ENCODE results near the gene CHSY1. TPM values are rescaled to one million over a fixed set of nuclear protein-coding genes. Genes with fewer than 3 reads are reported as not detected.

Gene CHSY1
- total RNA-seq, 1 donor from 2014 or later, result 43.0 TPM

DNA sequence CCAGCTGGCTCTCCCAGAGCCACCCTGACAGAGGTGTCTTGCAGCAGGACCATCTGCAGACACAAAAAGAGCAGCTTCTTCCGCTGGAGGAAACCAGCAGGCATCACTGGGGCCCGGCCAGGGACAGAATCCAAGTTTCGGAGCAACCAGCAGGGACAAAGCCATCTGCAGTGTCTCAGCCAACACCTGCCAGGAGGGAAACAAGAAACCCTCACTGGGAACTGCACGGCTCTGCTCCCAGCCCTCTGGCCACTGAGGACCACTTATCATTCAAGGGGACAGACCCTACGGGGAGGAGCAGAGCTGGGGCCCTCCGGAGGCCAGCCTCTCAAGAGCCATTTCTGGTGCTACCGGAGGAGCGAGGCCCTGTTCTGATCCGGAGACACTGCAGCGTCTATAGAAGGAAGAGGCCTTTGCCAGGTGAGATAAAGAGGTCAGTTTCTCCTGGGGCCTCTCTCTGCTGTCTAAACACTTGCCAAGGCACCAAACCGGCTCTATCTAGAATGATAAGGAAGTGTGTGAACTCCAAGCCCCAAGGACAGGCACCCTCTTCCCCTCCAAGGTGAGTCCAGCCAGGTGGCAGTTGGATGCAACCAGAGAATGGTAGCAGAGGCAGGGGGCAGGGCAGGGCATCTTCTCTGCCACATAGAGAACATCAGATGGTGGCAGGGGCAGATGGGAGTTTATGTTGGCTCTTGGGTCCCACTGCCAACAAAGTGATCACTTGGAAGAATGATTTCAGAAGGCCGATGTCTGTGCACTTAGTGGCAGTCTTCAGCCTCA lies 89.0 kb downstream of the CHSY1 start:
- TF ChIP-seq, protein P1, sequence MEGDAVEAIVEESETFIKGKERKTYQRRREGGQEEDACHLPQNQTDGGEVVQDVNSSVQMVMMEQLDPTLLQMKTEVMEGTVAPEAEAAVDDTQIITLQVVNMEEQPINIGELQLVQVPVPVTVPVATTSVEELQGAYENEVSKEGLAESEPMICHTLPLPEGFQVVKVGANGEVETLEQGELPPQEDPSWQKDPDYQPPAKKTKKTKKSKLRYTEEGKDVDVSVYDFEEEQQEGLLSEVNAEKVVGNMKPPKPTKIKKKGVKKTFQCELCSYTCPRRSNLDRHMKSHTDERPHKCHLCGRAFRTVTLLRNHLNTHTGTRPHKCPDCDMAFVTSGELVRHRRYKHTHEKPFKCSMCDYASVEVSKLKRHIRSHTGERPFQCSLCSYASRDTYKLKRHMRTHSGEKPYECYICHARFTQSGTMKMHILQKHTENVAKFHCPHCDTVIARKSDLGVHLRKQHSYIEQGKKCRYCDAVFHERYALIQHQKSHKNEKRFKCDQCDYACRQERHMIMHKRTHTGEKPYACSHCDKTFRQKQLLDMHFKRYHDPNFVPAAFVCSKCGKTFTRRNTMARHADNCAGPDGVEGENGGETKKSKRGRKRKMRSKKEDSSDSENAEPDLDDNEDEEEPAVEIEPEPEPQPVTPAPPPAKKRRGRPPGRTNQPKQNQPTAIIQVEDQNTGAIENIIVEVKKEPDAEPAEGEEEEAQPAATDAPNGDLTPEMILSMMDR (conservative IDR thresholded peaks at IDR 0.05), result no peak
- Mint-ChIP-seq H3K36me3 (peaks cover 4% of the 10 kb centered on the region), H3K4me1 (ENCODE audit: unreplicated experiment) (peaks cover 18% of the 10 kb centered on the region), H3K27me3 (no peaks in the 10 kb centered on the region), H3K9me3 (peaks cover 26% of the 10 kb centered on the region), H3K4me3 (no peak overlapping the region), H3K27ac (no peak overlapping the region)
- DNase-seq (ENCODE audit: extremely low spot score, unreplicated experiment), result no peak

DNA sequence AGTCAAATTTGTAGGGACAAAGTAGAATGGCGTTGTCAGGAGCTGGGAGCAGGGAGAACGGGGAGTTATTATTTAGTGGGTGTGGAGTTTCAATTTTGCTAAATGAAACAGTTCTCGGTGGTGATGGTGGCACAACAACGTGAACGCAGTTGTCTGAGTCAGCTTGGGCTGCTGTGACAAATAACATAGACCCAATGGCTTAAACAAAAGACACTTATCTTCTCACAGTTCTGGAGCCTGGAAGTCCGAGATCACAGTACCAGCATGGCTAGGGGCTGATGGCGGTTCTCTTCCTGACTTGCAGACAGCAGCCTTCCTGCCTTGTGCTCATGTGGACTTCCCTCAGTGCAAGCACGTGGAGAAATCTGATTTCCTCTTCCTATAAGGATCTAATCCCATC lies 90.2 kb downstream of the CHSY1 start:
- Mint-ChIP-seq H3K4me1 (ENCODE audit: unreplicated experiment) (peaks cover 18% of the 10 kb centered on the region), H3K27ac (no peak overlapping the region), H3K36me3 (peaks cover 4% of the 10 kb centered on the region), H3K27me3 (no peaks in the 10 kb centered on the region), H3K9me3 (peaks cover 16% of the 10 kb centered on the region), H3K4me3 (no peak overlapping the region)
- TF ChIP-seq, protein P1 (conservative IDR thresholded peaks at IDR 0.05), result no peak
- no peak for DNase-seq (ENCODE audit: extremely low spot score, unreplicated experiment)

DNA sequence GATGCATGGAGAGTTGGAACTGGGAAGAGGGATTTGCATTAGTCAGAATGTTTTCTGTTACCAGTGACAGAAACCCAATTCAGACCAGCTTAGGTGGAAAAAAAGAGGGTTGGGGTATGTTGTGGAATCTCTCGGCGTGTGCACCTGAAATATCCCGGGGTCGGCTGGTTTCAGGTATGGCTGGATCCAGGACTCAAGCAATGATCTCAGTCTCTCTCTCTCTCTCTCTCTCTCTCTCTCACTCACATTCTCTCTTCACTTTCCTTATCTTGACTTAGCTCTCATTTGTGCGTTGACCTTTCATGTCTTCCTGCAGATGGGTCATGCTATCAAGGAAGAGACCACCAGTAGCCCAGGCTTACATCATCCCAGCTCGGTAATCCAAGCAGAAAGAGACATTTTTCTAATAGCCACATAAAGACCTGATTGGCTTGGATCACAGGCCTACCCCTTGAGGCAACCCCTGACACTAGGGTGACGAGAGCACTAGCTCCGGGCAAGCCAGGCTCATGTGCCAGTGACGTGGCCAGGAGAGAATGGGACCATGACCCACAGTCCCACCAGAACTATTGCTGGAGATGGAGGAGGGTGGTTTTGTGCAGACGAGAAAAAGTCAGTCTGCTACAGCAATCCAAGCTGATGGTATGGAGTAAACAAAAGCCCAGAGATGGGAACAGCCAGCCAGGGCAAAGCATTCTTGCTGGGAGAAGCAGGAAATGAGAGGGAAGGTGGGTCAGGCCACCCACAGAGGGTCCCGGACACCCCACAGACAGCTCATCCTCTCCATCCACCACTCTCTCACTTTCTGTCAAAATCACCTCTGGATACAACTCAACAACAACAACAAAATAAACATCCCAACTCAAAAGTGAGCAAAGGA lies 91.7 kb downstream of the CHSY1 start:
- no peak overlapping the region for H3K4me3 Mint-ChIP-seq
- H3K4me1 Mint-ChIP-seq (ENCODE audit: unreplicated experiment), result peaks cover 18% of the 10 kb centered on the region
- H3K36me3 Mint-ChIP-seq, result no peaks in the 10 kb centered on the region
- no peak for DNase-seq (ENCODE audit: extremely low spot score, unreplicated experiment)
- TF ChIP-seq, protein P1 (conservative IDR thresholded peaks at IDR 0.05), result no peak
- no peak overlapping the region for H3K27ac Mint-ChIP-seq
- peaks cover 9% of the 10 kb centered on the region for H3K9me3 Mint-ChIP-seq
- no peaks in the 10 kb centered on the region for H3K27me3 Mint-ChIP-seq

DNA sequence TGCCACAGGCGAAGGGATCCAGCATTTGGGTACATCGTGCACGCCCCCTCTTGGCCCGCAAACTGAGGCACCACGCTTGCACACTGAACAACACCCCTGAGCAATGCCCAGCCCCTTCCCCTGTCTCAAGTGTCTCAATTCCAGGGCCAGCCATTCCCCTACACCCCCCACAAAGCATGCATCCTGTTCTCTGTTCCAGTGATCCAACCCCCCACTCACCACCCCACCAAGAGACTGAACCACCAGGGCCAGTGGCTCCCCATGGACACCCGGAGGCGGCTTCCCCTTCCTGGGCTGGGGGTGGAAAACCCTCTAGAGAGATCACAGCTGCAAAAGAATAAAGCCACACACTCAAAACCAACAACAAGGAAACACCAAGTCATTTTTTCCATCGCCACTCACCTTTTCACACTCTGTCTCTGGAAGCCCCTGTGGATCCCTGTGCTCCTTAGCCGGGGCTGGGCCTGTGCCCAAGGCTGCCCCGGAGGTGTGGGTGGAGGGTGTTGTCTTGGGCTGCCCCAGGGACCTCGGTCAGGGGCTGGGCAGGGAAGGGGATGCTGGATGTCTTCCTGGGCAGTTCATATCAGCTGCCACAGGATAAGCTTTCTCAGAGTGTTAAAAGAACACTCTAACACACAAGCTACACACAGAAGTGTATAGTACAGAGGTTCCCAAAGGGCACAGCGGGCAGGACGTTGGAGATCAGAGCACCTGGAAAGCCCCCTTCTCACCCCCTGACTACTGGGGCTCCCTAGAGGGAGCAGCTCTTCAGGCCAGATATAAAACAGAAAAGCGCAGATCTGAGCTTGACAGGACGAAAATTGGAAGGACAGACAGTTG lies 92.5 kb downstream of the CHSY1 start:
- H3K36me3 Mint-ChIP-seq, result no peaks in the 10 kb centered on the region
- peaks cover 18% of the 10 kb centered on the region for H3K4me1 Mint-ChIP-seq (ENCODE audit: unreplicated experiment)
- H3K27me3 Mint-ChIP-seq, result no peaks in the 10 kb centered on the region
- TF ChIP-seq, protein P1 (conservative IDR thresholded peaks at IDR 0.05), result no peak
- peaks cover 4% of the 10 kb centered on the region for H3K9me3 Mint-ChIP-seq
- no peak overlapping the region for H3K27ac Mint-ChIP-seq
- DNase-seq (ENCODE audit: extremely low spot score, unreplicated experiment), result no peak
- no peak overlapping the region for H3K4me3 Mint-ChIP-seq
